ENCODE data around the gene ACTRT2.

DNA sequence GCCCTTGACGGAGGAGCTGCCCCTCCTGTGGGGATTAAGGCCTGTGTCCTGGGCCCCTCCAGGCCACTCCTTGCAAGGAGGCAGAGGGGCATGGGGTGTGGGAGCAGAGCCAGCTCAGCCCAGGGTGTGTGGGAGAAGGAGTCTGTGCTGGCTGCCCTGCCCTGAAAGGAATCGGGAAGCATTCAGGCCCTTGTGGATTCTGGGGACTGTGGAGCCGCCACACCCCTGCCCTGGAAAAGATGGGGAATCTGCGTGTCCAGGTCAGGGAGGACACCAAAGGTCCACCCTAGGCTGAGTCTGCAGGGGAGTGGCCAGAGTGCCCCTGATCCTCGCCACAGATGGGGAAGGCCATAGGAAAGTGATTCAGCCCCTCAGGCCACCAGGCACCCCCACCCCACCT is 31.2 kb downstream of the ACTRT2 start:
- TF ChIP-seq SIN3A (IDR thresholded peaks at IDR 0.05; ENCODE audit: borderline replicate concordance, low read depth, low read length): no peak
- TF ChIP-seq, protein P1, sequence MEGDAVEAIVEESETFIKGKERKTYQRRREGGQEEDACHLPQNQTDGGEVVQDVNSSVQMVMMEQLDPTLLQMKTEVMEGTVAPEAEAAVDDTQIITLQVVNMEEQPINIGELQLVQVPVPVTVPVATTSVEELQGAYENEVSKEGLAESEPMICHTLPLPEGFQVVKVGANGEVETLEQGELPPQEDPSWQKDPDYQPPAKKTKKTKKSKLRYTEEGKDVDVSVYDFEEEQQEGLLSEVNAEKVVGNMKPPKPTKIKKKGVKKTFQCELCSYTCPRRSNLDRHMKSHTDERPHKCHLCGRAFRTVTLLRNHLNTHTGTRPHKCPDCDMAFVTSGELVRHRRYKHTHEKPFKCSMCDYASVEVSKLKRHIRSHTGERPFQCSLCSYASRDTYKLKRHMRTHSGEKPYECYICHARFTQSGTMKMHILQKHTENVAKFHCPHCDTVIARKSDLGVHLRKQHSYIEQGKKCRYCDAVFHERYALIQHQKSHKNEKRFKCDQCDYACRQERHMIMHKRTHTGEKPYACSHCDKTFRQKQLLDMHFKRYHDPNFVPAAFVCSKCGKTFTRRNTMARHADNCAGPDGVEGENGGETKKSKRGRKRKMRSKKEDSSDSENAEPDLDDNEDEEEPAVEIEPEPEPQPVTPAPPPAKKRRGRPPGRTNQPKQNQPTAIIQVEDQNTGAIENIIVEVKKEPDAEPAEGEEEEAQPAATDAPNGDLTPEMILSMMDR (IDR thresholded peaks at IDR 0.05): no peak
- no peak for TF ChIP-seq NRF1 (IDR thresholded peaks at IDR 0.05; ENCODE audit: low read depth, low read length)
- TF ChIP-seq ELF1 (IDR thresholded peaks at IDR 0.05): no peak
- TF ChIP-seq, protein P2, sequence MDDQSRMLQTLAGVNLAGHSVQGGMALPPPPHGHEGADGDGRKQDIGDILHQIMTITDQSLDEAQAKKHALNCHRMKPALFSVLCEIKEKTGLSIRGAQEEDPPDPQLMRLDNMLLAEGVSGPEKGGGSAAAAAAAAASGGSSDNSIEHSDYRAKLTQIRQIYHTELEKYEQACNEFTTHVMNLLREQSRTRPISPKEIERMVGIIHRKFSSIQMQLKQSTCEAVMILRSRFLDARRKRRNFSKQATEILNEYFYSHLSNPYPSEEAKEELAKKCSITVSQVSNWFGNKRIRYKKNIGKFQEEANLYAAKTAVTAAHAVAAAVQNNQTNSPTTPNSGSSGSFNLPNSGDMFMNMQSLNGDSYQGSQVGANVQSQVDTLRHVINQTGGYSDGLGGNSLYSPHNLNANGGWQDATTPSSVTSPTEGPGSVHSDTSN (IDR thresholded peaks at IDR 0.05): no peak
- no peak for TF ChIP-seq YY1 (IDR thresholded peaks at IDR 0.05; ENCODE audit: low read depth)

Measured in SK-N-SH (cell line).